Prostate gland (tissue), 2 donors: ENCODE data around the gene USP34. TPM values are rescaled to one million over a fixed set of nuclear protein-coding genes. Genes with fewer than 3 reads are reported as not detected.

Experiments
- DNase-seq: peaks from one replicate; pipeline ENCODE4 v3.0.0-alpha.2; 2019; ENCODE audit warnings: low spot score
- H3K27ac ChIP-seq, 2 donors: fragments of 200-600 bp; sonication (generic); 2 replicates each; pipeline ENCODE4 v1.5.1; 2017 to 2019
- H3K27me3 ChIP-seq: fragments of 200-600 bp; sonication (generic); replicated peaks from 2 replicates; pipeline ENCODE4 v1.5.1; 2019; ENCODE audit not compliant: insufficient read depth
- H3K36me3 ChIP-seq, 2 donors: fragments of 200-600 bp; sonication (generic); 1 replicate in 1 of 2; 2 replicates in 1 of 2; pipeline versions ENCODE4 v1.5.1 to v1.8.1; 2017 to 2019
- H3K4me1 ChIP-seq: fragments of 200-600 bp; sonication (generic); replicated peaks from 2 replicates; pipeline ENCODE4 v1.5.1; 2019
- H3K4me3 ChIP-seq, 2 donors: fragments of 200-600 bp; sonication (generic); 2 replicates each; pipeline ENCODE4 v1.5.1; 2017 to 2019
- H3K9me3 ChIP-seq: fragments of 200-600 bp; sonication (generic); 2 replicates; pipeline ENCODE4 v1.5.1; 2017
- CTCF ChIP-seq, 4 experiments: fragments of 200-600 bp in 2 of 4; fragments of 450-650 bp in 2 of 4; sonication (generic) in 2 of 4; IDR thresholded peaks; 1 replicate in 3 of 4; 2 replicates in 1 of 4; pipeline ENCODE4 v1.5.1; 2016 to 2019; ENCODE audit warnings: antibody characterized with exemption in 4 of 4, mild to moderate bottlenecking in 2 of 4, moderate library complexity in 2 of 4
- POLR2A ChIP-seq: fragments of 450-650 bp; IDR thresholded peaks from one replicate; pipeline ENCODE4 v1.6.1; 2016; ENCODE audit warnings: antibody characterized with exemption, mild to moderate bottlenecking
- POLR2AphosphoS5 ChIP-seq: sonication (generic); formaldehyde crosslinking; IDR thresholded peaks from one replicate; pipeline ENCODE4 v1.6.1; 2017; ENCODE audit warnings: antibody characterized with exemption
- WGBS: methylation state at CpG from one replicate; pipeline ENCODE4 v1.1.5; 2018; 5-methylcytosine and 5-hydroxymethylcytosine counted together
- intact Hi-C: fragments of 100-400 bp; cut with DNase I; formaldehyde crosslinking; loops from one replicate; pipeline ENCODE4 v1.14.2; 2022
- total RNA-seq, 2 donors: library from RNA; depleted of rRNA; stranded (reverse); fragments of >200 nt; gene quantifications; one replicate each; pipeline ENCODE4 v1.1.0, GENCODE V29; 2016

The USP34 gene
- total RNA-seq, 2 donors from 2014 or later: 94.1 to 206 TPM

- DNase-seq: no peak
- Histone ChIP-seq H3K9me3 (no peaks in the 10 kb centered on the region), H3K36me3 (no peaks in the 10 kb centered on the region), H3K27me3 (no peaks in the 10 kb centered on the region), H3K4me1 (no peaks in the 10 kb centered on the region), H3K4me3 (no peak overlapping the region), H3K27ac (no peak overlapping the region)
- TF ChIP-seq POLR2A: no peak
- no peak for TF ChIP-seq CTCF (IDR thresholded peaks at IDR 0.05)
- peak; percentile 25 for TF ChIP-seq POLR2AphosphoS5
- intact Hi-C loops: no loop called here
Observed at GRCh38 chr2:61247204-61247812, 223.6 kb downstream of the USP34 start.

GRCh38 chr2:61244694-61245093 lies 226.2 kb downstream of the USP34 start:
- peaks cover 0 to 5% of the 10 kb centered on the region in 2 donors for H3K36me3 ChIP-seq
- no peaks in the 10 kb centered on the region for H3K4me1 ChIP-seq
- no peak for DNase-seq
- intact Hi-C loops: no loop called here
- WGBS: 34% methylated on average over 1 of the region's 1 CpG
- TF ChIP-seq POLR2A (no peak), POLR2AphosphoS5 (no peak), CTCF (IDR thresholded peaks at IDR 0.05) (no peak)
- no peak overlapping the region for H3K27ac ChIP-seq
- no peak overlapping the region for H3K4me3 ChIP-seq
- H3K27me3 ChIP-seq: no peaks in the 10 kb centered on the region
- H3K9me3 ChIP-seq: no peaks in the 10 kb centered on the region

GRCh38 chr2:61241266-61241665 lies 229.6 kb downstream of the USP34 start:
- Histone ChIP-seq H3K9me3 (no peaks in the 10 kb centered on the region), H3K4me1 (no peaks in the 10 kb centered on the region), H3K27ac (no peak overlapping the region), H3K36me3 (peaks cover 0 to 5% of the 10 kb centered on the region in 2 donors), H3K27me3 (no peaks in the 10 kb centered on the region), H3K4me3 (no peak overlapping the region)
- no peak for DNase-seq
- TF ChIP-seq CTCF (IDR thresholded peaks at IDR 0.05) (no peak), POLR2A (no peak), POLR2AphosphoS5 (no peak)
- intact Hi-C loops: no loop called here
- 94% methylated on average over 6 of the region's 6 CpGs for WGBS

- WGBS: 87% methylated on average over 1 of the region's 1 CpG
- Histone ChIP-seq H3K9me3 (no peaks in the 10 kb centered on the region), H3K4me1 (no peaks in the 10 kb centered on the region), H3K27ac (no peak overlapping the region), H3K36me3 (peaks cover 0 to 5% of the 10 kb centered on the region in 2 donors), H3K4me3 (no peak overlapping the region), H3K27me3 (no peaks in the 10 kb centered on the region)
- TF ChIP-seq POLR2A (no peak), CTCF (IDR thresholded peaks at IDR 0.05) (no peak), POLR2AphosphoS5 (no peak)
- intact Hi-C loops: no loop called here
- DNase-seq: no peak
Observed at GRCh38 chr2:61238219-61239012, 232.5 kb downstream of the USP34 start.

- Histone ChIP-seq H3K27ac (no peak overlapping the region), H3K4me3 (no peak overlapping the region), H3K9me3 (no peaks in the 10 kb centered on the region), H3K4me1 (no peaks in the 10 kb centered on the region), H3K36me3 (peaks cover 0 to 3% of the 10 kb centered on the region in 2 donors), H3K27me3 (no peaks in the 10 kb centered on the region)
- intact Hi-C loops: no loop called here
- TF ChIP-seq CTCF (IDR thresholded peaks at IDR 0.05) (no peak), POLR2A (no peak), POLR2AphosphoS5 (no peak)
- DNase-seq: no peak
- 65% methylated on average over 2 of the region's 2 CpGs for WGBS
Observed at GRCh38 chr2:61235716-61236115, 235.2 kb downstream of the USP34 start.
